Stimulated activated CD8-positive, alpha-beta memory T cell treated with anti-CD3 and anti-CD28 coated beads, Interleukin-7, amount 100 ng/mL, for 1 hour (primary cell): ENCODE measurements around the gene GRM7.

ENCODE experiments used
- DNase-seq, 2 donors: peaks; one replicate each; pipeline ENCODE4 v3.0.0-alpha.2; 2020; ENCODE audit warnings: low read depth in 2 of 2

The GRM7 gene

GRCh38 chr3:7146529-7146928 lies 285.6 kb downstream of the GRM7 start:
- no peak for DNase-seq

GRCh38 chr3:7158516-7158915 lies 297.6 kb downstream of the GRM7 start:
- DNase-seq: no peak

GRCh38 chr3:7160689-7161088 lies 299.8 kb downstream of the GRM7 start:
- no peak for DNase-seq

- no peak for DNase-seq
These were observed 305.5 kb downstream of the GRM7 start for GRCh38 chr3:7166460-7166859.

GRCh38 chr3:7171493-7171892 lies 310.6 kb downstream of the GRM7 start:
- no peak for DNase-seq

GRCh38 chr3:7172996-7173395 lies 312.1 kb downstream of the GRM7 start:
- DNase-seq: no peak

GRCh38 chr3:7188551-7188950 lies 327.6 kb downstream of the GRM7 start:
- no peak for DNase-seq

- no peak for DNase-seq
These were observed 329.2 kb downstream of the GRM7 start for GRCh38 chr3:7190095-7190494.

- no peak for DNase-seq
These were observed 332.4 kb downstream of the GRM7 start for GRCh38 chr3:7193269-7193668.

GRCh38 chr3:7194071-7194835 lies 333.3 kb downstream of the GRM7 start:
- DNase-seq: no peak

GRCh38 chr3:7195934-7196333 lies 335.0 kb downstream of the GRM7 start:
- DNase-seq: no peak

- no peak for DNase-seq
These were observed 340.9 kb downstream of the GRM7 start for GRCh38 chr3:7201784-7202183.

GRCh38 chr3:7203969-7204847 lies 343.3 kb downstream of the GRM7 start:
- DNase-seq: no peak

- DNase-seq: no peak
These were observed 343.9 kb downstream of the GRM7 start for GRCh38 chr3:7204848-7205156.

GRCh38 chr3:7205535-7205934 lies 344.6 kb downstream of the GRM7 start:
- DNase-seq: no peak

GRCh38 chr3:7205962-7206361 lies 345.0 kb downstream of the GRM7 start:
- no peak for DNase-seq

GRCh38 chr3:7207125-7207524 lies 346.2 kb downstream of the GRM7 start:
- no peak for DNase-seq

- no peak for DNase-seq
These were observed 347.0 kb downstream of the GRM7 start for GRCh38 chr3:7207928-7208327.

- DNase-seq: no peak
These were observed 348.2 kb downstream of the GRM7 start for GRCh38 chr3:7209098-7209497.

GRCh38 chr3:7211740-7212139 lies 350.8 kb downstream of the GRM7 start:
- no peak for DNase-seq

GRCh38 chr3:7215706-7216105 lies 354.8 kb downstream of the GRM7 start:
- no peak for DNase-seq

- DNase-seq: no peak
These were observed 365.5 kb downstream of the GRM7 start for GRCh38 chr3:7226393-7226792.

GRCh38 chr3:7238565-7239295 lies 377.8 kb downstream of the GRM7 start:
- no peak for DNase-seq
